HEK293 (cell line): ENCODE measurements around the gene APOC3.

Experiments used
- CTCF ChIA-PET: fragments of 350-600 bp; formaldehyde crosslinking; extraction: SDS; loops from one replicate; lab custom pipeline; 2021; ENCODE audit warnings: antibody characterized with exemption; lab: Yijun Ruan, JAX
- POLR2A ChIA-PET: fragments of 300-600 bp; formaldehyde crosslinking; extraction: SDS; loops from one replicate; lab custom pipeline; 2020; ENCODE audit warnings: antibody characterized with exemption, inconsistent platforms; lab: Yijun Ruan, JAX
- H3K27ac ChIP-seq: fragments of 200-500 bp; sonication (Bioruptor generic); 2 replicates; pipeline ENCODE4 v1.5.1; 2014; ENCODE audit warnings: low read depth, low read length, control low read depth, inconsistent platforms; ENCODE audit errors: extremely low read depth
- H3K36me3 ChIP-seq, 2 experiments: fragments of 200-500 bp in 1 of 2; sonication (Bioruptor generic) in 1 of 2; 1 replicate in 1 of 2; 2 replicates in 1 of 2; pipeline ENCODE4 v1.5.1; 2014 to 2017; ENCODE audit warnings: inconsistent platforms in 2 of 2, low read length in 2 of 2; ENCODE audit not compliant: control insufficient read depth in 2 of 2, insufficient read depth in 1 of 2
- H3K4me1 ChIP-seq: fragments of 200-500 bp; sonication (Bioruptor generic); 2 replicates; pipeline ENCODE4 v1.5.1; 2014; ENCODE audit warnings: mild to moderate bottlenecking, low read length, inconsistent platforms; ENCODE audit not compliant: control insufficient read depth, insufficient read depth
- H3K4me3 ChIP-seq: 2 replicates; pipeline ENCODE4 v1.5.1; 2011; ENCODE audit warnings: low read depth, mild to moderate bottlenecking, control low read depth, low read length, moderate library complexity
- H3K9me3 ChIP-seq: fragments of 200-500 bp; sonication (Bioruptor generic); 2 replicates; pipeline ENCODE4 v1.5.1; 2014; ENCODE audit warnings: low read depth, low read length, inconsistent platforms; ENCODE audit not compliant: control insufficient read depth, insufficient read depth
- HOXC10 ChIP-seq: sonication (generic); formaldehyde crosslinking; IDR thresholded peaks from 2 replicates; pipeline ENCODE4 v1.8.1; 2023; ENCODE audit warnings: mild to moderate bottlenecking, missing genetic modification reagents
- HOXD13 ChIP-seq: sonication (generic); formaldehyde crosslinking; IDR thresholded peaks from 2 replicates; pipeline ENCODE4 v1.8.0; 2022; ENCODE audit warnings: missing genetic modification reagents, borderline replicate concordance
- IKZF3 ChIP-seq: fragments of 450-650 bp; IDR thresholded peaks from 2 replicates; pipeline ENCODE4 v1.5.0; 2018; ENCODE audit warnings: missing biosample characterization, mild to moderate bottlenecking, missing genetic modification characterization, moderate library complexity
- MEIS1 ChIP-seq: sonication (generic); formaldehyde crosslinking; IDR thresholded peaks from 2 replicates; pipeline ENCODE4 v1.8.1; 2022; ENCODE audit warnings: missing genetic modification reagents, mild to moderate bottlenecking, borderline replicate concordance
- OVOL3 ChIP-seq: fragments of 450-650 bp; formaldehyde crosslinking; IDR thresholded peaks from 2 replicates; pipeline ENCODE4 v1.5.1; 2016; ENCODE audit warnings: missing biosample characterization, missing genetic modification characterization
- ZBTB48 ChIP-seq: fragments of 450-650 bp; formaldehyde crosslinking; IDR thresholded peaks from 2 replicates; pipeline ENCODE4 v1.5.1; 2016; ENCODE audit warnings: missing biosample characterization, missing genetic modification characterization
- ZBTB7A ChIP-seq: fragments of 450-650 bp; formaldehyde crosslinking; IDR thresholded peaks from 2 replicates; pipeline ENCODE4 v1.5.1; 2016; ENCODE audit warnings: low read depth, missing biosample characterization, missing genetic modification characterization
- ZFP69B ChIP-seq: fragments of 450-650 bp; formaldehyde crosslinking; IDR thresholded peaks from 2 replicates; pipeline ENCODE4 v1.5.1; 2016; ENCODE audit warnings: missing biosample characterization, missing genetic modification characterization
- ZNF112 ChIP-seq: fragments of 450-650 bp; formaldehyde crosslinking; IDR thresholded peaks from 2 replicates; pipeline ENCODE4 v1.5.0; 2017; ENCODE audit warnings: missing biosample characterization, missing genetic modification characterization
- ZNF302 ChIP-seq: fragments of 450-650 bp; formaldehyde crosslinking; IDR thresholded peaks from 2 replicates; pipeline ENCODE4 v1.5.1; 2016; ENCODE audit warnings: missing biosample characterization, missing genetic modification characterization, low read depth
- ZNF548 ChIP-seq: fragments of 450-650 bp; formaldehyde crosslinking; IDR thresholded peaks from 2 replicates; pipeline ENCODE4 v1.5.1; 2016; ENCODE audit warnings: missing biosample characterization, missing genetic modification characterization
- ZNF585B ChIP-seq: fragments of 450-650 bp; formaldehyde crosslinking; IDR thresholded peaks from 2 replicates; pipeline ENCODE4 v1.5.1; 2016; ENCODE audit warnings: missing biosample characterization, missing genetic modification characterization
- ZNF830 ChIP-seq: fragments of 450-650 bp; IDR thresholded peaks from 2 replicates; pipeline ENCODE4 v1.5.0; 2018; ENCODE audit warnings: missing biosample characterization, missing genetic modification characterization, low read depth, mild to moderate bottlenecking, moderate library complexity
- ZSCAN30 ChIP-seq: fragments of 450-650 bp; IDR thresholded peaks from 2 replicates; pipeline ENCODE4 v1.5.1; 2018; ENCODE audit warnings: missing biosample characterization, mild to moderate bottlenecking, missing genetic modification characterization, moderate library complexity
- TF ChIP-seq, protein P1 (sequence below): fragments of 450-650 bp; formaldehyde crosslinking; IDR thresholded peaks from 2 replicates; pipeline ENCODE4 v1.5.1; 2016; ENCODE audit warnings: missing biosample characterization, missing genetic modification characterization
- TF ChIP-seq, protein P2 (sequence below): fragments of 450-650 bp; formaldehyde crosslinking; IDR thresholded peaks from 2 replicates; pipeline ENCODE4 v1.5.1; 2016; ENCODE audit warnings: missing biosample characterization, missing genetic modification characterization
- TF ChIP-seq, protein P3 (sequence below): fragments of 450-650 bp; formaldehyde crosslinking; IDR thresholded peaks from 2 replicates; pipeline ENCODE4 v1.5.1; 2016; ENCODE audit warnings: missing biosample characterization, missing genetic modification characterization, low read depth
- TF ChIP-seq, protein P4 (sequence below): fragments of 450-650 bp; formaldehyde crosslinking; IDR thresholded peaks from 2 replicates; pipeline ENCODE4 v1.5.1; 2017; ENCODE audit warnings: missing biosample characterization, missing genetic modification characterization

Gene APOC3

DNA sequence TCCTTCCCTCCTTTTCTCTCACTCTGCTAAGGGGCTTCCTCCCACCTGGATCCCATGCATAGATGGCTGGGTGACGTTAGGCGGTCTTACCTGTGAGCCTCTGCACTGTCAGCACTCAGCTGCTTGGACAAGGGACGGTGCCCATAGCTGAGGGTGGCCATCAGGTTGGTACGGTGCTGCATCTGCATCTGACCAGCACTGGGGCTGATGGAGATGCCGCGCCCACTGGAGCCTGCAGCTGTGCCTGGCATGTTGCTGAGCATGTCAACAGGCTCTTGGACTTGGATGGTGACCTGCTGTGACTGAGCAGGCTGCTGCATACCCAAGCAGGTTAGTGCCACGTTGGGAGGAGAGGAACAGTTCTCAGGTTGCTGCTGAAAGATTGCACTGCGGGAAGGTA lies 29.5 kb downstream of the APOC3 start:
- POLR2A ChIA-PET, result interaction anchor here (0.5 kb wide), 1 partner anchor 235 kb away, joined by 3 read pairs; no protein-coding TSS in a partner anchor
- Histone ChIP-seq H3K9me3 (no peaks in the 10 kb centered on the region), H3K36me3 (peaks cover 0 to 87% of the 10 kb centered on the region in 2 experiments; a peak in 2 of 3 replicates), H3K4me1 (no peaks in the 10 kb centered on the region), H3K27ac (no peak overlapping the region), H3K4me3 (no peak overlapping the region)
- TF ChIP-seq ZNF585B (tag by site-specific recombination) (no peak), HOXC10 (CRISPR knock-in tag) (no peak), IKZF3 (tag by site-specific recombination) (no peak)
- TF ChIP-seq, protein P1, sequence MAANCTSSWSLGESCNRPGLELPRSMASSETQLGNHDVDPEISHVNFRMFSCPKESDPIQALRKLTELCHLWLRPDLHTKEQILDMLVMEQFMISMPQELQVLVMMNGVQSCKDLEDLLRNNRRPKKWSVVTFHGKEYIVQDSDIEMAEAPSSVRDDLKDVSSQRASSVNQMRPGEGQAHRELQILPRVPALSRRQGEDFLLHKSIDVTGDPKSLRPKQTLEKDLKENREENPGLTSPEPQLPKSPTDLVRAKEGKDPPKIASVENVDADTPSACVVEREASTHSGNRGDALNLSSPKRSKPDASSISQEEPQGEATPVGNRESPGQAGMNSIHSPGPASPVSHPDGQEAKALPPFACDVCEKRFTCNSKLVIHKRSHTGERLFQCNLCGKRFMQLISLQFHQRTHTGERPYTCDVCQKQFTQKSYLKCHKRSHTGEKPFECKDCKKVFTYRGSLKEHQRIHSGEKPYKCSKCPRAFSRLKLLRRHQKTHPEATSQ (tag by site-specific recombination), result no peak
- CTCF ChIA-PET, result interaction anchor here (0.7 to 0.9 kb wide), 3 partner anchors 20 to 247 kb away, joined by 3 to 4 read pairs (median 3); no protein-coding TSS in a partner anchor

DNA sequence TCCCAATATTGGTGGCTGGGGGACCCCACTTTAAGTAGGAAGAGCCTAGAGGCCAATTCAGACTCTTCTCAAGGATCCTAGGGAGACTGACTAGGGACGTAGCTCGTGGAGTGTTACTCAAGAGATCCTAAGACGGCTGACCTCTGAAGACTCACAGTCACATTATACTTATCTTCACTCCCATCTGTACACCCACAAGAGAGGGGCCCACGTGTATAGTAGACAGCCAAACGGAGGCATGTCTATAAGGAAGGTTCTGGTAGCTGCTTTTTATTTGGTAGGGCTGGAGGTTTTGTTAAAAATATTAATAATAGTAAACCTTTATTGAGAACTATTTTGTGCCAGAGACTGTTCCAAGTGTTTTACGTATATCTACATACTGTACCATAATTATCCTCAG lies 30.6 kb downstream of the APOC3 start:
- Histone ChIP-seq H3K9me3 (no peaks in the 10 kb centered on the region), H3K36me3 (peaks cover 0 to 93% of the 10 kb centered on the region in 2 experiments; a peak in 2 of 3 replicates), H3K4me1 (no peaks in the 10 kb centered on the region), H3K4me3 (no peak overlapping the region), H3K27ac (no peak overlapping the region)
- CTCF ChIA-PET, result interaction anchor here (0.9 to 1.4 kb wide), 2 partner anchors 19 to 24 kb away, joined by 3 to 4 read pairs; no protein-coding TSS in a partner anchor
- no peak for TF ChIP-seq ZNF830 (tag by site-specific recombination)
- TF ChIP-seq, protein P2, sequence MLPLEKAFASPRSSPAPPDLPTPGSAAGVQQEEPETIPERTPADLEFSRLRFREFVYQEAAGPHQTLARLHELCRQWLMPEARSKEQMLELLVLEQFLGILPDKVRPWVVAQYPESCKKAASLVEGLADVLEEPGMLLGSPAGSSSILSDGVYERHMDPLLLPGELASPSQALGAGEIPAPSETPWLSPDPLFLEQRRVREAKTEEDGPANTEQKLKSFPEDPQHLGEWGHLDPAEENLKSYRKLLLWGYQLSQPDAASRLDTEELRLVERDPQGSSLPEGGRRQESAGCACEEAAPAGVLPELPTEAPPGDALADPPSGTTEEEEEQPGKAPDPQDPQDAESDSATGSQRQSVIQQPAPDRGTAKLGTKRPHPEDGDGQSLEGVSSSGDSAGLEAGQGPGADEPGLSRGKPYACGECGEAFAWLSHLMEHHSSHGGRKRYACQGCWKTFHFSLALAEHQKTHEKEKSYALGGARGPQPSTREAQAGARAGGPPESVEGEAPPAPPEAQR, result no peak
- POLR2A ChIA-PET, result no interaction called here

DNA sequence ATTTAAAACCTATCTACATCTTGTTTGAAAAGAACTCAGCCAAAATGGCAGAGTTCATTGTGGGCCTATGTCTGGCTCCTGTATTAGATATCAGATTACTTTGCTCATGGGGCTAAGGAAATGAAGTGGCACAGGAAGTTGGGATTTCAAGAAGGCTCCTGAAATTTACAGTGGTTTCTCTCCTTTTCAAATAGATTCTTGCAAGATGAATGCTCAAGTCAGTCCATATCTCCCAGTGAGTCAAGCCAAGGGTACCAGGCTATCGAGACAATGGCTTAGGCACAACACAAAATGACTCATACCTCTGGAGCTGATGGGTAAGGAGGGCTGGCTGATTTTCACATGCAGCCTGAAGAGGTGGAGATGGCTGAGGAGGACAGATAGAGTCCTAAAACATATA lies 31.8 kb downstream of the APOC3 start:
- Histone ChIP-seq H3K4me1 (no peaks in the 10 kb centered on the region), H3K9me3 (no peaks in the 10 kb centered on the region), H3K4me3 (no peak overlapping the region), H3K36me3 (peaks cover 0 to 95% of the 10 kb centered on the region in 2 experiments; a peak in 2 of 3 replicates), H3K27ac (no peak overlapping the region)
- no peak for TF ChIP-seq ZSCAN30 (tag by site-specific recombination)
- no peak for TF ChIP-seq ZNF548 (tag by site-specific recombination)
- TF ChIP-seq ZBTB7A (tag by site-specific recombination), result no peak
- TF ChIP-seq MEIS1 (CRISPR knock-in tag), result no peak
- TF ChIP-seq ZNF112, result no peak
- TF ChIP-seq ZNF830 (tag by site-specific recombination), result no peak
- TF ChIP-seq ZBTB48 (tag by site-specific recombination), result no peak
- TF ChIP-seq ZNF302 (tag by site-specific recombination), result no peak
- POLR2A ChIA-PET, result no interaction called here
- CTCF ChIA-PET, result interaction anchor here (0.6 to 0.9 kb wide), 2 partner anchors 16 to 371 kb away, joined by 3 read pairs; partner anchors contain the start of genes PCSK7 and RNF214

DNA sequence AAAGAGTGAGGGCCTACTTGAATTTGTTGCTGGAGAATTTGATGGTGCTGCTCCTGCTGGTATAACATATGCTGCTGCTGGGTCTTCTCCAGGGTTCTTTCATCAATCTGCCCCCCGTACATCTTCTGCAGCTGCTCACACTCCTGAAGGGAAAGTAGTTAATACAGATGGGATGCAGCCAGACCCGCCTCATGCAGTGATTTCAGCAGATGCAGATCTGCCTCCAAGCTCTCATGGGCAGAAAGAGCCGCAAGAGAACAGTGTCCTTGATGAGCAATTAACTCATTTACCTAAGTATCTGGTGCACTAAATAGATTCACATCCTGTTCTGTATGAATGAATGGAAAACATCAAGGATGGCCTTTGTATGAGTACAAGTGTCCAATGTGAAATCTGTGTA lies 32.5 kb downstream of the APOC3 start:
- no peaks in the 10 kb centered on the region for H3K9me3 ChIP-seq
- no peak overlapping the region for H3K27ac ChIP-seq
- H3K4me3 ChIP-seq, result no peak overlapping the region
- ChIA-PET POLR2A (no interaction called here), CTCF (no interaction called here)
- H3K36me3 ChIP-seq, result peaks cover 0 to 95% of the 10 kb centered on the region in 2 experiments; a peak in 2 of 3 replicates
- H3K4me1 ChIP-seq, result no peaks in the 10 kb centered on the region
- TF ChIP-seq HOXD13 (CRISPR knock-in tag) (no peak), ZFP69B (tag by site-specific recombination) (no peak), ZNF112 (no peak), OVOL3 (tag by site-specific recombination) (no peak), ZNF302 (tag by site-specific recombination) (no peak)
- TF ChIP-seq, protein P3, sequence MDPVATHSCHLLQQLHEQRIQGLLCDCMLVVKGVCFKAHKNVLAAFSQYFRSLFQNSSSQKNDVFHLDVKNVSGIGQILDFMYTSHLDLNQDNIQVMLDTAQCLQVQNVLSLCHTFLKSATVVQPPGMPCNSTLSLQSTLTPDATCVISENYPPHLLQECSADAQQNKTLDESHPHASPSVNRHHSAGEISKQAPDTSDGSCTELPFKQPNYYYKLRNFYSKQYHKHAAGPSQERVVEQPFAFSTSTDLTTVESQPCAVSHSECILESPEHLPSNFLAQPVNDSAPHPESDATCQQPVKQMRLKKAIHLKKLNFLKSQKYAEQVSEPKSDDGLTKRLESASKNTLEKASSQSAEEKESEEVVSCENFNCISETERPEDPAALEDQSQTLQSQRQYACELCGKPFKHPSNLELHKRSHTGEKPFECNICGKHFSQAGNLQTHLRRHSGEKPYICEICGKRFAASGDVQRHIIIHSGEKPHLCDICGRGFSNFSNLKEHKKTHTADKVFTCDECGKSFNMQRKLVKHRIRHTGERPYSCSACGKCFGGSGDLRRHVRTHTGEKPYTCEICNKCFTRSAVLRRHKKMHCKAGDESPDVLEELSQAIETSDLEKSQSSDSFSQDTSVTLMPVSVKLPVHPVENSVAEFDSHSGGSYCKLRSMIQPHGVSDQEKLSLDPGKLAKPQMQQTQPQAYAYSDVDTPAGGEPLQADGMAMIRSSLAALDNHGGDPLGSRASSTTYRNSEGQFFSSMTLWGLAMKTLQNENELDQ (tag by site-specific recombination), result no peak
- TF ChIP-seq, protein P4, sequence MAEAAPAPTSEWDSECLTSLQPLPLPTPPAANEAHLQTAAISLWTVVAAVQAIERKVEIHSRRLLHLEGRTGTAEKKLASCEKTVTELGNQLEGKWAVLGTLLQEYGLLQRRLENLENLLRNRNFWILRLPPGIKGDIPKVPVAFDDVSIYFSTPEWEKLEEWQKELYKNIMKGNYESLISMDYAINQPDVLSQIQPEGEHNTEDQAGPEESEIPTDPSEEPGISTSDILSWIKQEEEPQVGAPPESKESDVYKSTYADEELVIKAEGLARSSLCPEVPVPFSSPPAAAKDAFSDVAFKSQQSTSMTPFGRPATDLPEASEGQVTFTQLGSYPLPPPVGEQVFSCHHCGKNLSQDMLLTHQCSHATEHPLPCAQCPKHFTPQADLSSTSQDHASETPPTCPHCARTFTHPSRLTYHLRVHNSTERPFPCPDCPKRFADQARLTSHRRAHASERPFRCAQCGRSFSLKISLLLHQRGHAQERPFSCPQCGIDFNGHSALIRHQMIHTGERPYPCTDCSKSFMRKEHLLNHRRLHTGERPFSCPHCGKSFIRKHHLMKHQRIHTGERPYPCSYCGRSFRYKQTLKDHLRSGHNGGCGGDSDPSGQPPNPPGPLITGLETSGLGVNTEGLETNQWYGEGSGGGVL (tag by site-specific recombination), result no peak
